ENCODE data around the gene C15orf40.
"Not testable (repeated sequence)": the region's sequence is repeated elsewhere in the genome, so short reads cannot be mapped to it uniquely, and the experiment has no call there.

Gene C15orf40

DNA sequence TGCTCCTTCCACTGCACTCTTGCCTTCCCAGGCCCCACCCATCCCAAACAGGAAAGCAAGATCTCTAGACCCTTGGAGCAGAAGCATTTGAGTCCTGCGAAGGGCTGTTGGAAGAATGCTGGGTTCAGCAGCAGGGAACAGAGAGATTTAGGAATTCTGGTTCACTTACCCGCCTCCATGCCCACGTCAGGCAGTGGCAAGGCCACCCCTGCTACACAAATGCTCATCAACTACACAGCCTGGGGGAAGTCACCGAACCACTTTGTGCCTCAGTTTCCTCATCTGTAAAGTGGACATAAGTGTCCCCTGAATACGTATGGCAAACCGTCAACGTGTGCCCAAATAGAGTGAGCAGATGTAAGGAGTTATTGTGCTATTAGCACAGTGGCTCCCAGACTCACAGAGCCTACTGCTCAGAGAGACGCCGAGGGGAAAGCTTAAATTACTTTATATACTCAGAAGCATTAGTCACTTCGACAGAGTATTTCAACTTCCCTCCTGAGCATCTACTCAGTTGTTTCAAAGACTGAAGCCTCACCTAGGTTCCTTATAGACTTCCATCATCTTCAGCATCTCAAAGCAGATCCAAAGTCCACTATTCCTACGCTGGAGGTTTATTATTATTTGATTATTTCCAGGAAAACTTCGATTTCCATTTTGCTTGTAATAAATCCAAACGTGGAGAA, 59.8 kb downstream of the C15orf40 start:
- FAIRE-seq = no peak

DNA sequence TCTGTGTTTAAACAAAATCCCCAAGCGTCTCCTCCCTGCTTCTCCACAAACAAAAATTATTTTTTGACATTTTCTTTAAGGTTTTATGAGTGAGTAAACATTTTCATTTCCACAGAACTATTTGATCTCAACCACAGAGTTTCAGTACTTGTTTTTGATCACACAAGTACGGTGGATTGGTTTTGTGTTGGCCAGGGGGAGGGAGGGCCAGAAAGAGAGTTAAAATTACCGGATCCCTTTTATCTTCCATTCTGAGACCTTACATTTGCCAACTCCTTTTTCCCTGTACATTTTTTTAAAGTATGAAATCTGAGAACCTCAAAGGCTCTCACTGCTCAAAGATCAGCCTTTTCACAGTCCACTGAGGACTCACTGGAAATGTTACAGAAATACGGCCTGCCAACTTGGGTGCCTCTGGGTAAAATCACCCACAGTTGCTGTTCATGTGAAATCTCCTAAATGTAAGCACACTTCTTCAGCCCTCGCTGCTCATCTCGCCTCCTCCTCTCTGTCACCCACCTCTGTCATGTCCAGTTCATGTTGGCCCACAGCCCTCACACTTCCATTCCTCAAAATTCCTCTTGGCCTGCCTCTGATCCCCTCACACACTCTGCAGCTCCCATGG, 60.6 kb downstream of the C15orf40 start:
- no peak for FAIRE-seq

DNA sequence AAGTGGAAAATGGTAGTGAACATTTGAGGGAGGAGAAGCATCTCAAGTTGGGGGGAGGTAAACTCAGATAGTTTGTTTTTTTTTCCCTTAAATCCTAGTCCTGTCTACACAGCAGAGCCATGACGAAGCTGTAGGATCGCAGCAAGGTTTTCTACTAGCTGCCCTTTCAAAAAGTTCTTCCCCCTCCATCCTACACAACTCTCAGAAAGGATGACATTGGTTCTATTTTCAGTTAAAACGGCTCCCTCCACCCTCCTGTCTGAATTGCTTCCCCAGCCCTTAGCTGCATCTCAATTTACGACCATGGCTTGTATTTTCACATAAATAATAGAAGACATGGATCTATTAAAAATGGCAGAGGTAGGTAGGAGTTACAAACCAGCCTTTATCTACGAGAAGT, 61.1 kb downstream of the C15orf40 start:
- no peak for FAIRE-seq

DNA sequence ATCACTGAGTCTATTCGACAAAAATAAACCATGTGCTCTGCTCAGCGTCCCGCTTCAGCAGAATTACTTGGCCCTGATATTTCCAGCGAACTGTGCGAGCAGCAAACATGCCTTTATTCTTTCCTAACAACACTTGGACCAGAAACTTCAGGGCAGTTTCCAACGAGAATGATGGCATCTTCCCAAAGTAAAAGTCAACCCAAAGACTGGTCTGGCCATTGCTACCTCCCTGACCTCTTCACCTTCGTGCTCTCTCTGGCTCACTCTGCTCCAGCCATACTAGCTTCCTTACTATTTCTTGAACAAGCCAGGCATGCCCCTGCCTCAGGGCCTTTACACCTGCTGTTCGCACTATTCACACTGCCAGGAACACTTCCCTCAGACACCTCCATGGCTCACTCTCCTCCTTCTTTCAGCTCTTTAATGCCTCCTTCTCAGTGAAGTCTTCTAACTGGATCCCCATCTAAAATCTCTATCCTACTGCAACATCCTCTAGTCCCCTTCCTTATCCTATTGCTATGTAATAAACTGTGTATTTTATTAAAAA, 65.2 kb downstream of the C15orf40 start:
- no peak for FAIRE-seq

DNA sequence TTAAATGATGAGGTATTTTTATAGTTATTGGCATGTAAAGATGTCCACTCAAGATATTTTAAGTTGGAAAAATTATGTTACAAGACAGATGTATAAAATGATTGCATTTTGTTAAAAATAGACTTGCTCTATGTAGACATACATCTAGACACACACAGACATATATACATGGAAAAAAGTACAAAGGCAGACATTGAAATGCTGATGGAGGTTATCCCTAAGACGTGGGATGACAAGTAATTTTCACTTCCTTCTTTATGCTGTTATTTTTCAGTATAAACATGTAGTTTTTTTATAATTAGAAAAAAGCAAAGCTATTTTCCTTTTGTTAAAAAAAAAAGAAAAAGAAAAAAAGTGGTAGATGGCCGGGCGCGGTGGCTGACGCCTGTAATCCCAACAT, 66.1 kb downstream of the C15orf40 start:
- no peak for FAIRE-seq

DNA sequence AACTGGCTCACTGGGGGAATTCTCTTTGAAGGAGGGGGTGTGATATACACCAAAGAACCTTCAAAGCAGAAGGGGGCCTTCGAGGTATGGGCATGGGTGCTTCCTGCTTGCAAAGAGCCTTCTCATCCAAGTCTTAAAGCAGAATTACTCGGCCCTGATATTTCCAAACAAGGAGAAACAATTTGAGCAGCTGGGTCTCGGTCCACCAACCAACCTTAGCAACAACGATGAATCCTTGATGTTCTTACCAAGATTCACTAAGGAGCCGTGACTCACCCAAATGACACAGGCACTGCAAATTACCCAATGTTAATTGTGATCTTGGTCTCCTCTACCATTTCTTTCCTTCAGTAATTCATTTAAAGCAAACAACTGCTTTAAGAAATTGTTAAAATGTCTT, 66.6 kb downstream of the C15orf40 start:
- FAIRE-seq = no peak

DNA sequence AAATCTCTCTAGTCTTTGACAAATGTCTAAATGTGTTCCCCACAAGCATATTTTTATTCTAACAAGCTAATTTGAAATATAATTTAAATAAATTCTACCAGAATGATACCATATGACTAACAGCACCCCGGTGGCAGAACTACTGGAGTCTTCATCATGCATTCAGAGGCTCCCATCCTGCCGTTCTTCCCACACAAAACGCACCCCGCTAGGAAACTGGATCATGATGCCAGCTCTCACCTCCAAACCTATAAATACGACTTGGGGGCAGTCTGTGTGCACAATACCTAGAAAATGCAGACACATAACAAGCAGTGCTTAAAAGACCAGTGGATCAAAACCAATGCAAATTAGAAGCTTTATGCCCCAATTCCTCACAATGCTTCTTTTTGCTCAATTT, 67.4 kb downstream of the C15orf40 start:
- no peak for FAIRE-seq

DNA sequence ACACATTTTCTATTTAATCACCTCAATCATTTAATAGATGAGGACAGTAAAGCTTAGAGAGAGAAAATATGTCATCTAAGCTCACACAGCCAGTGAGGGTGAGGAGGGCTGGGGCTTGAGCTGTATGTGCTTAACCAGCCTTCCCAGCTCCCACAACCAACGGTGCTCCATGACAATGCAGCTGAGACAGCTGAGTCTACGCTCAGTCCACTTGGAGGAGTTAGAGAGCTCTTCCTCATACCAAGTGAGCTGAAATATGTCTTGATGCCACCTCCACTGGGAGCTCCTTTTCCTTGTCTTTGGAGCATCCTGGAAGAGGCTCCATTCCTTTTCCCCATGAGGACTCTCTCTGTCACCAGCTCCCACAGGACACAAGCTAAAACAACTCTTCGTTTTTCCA, 68.3 kb downstream of the C15orf40 start:
- no peak for FAIRE-seq

DNA sequence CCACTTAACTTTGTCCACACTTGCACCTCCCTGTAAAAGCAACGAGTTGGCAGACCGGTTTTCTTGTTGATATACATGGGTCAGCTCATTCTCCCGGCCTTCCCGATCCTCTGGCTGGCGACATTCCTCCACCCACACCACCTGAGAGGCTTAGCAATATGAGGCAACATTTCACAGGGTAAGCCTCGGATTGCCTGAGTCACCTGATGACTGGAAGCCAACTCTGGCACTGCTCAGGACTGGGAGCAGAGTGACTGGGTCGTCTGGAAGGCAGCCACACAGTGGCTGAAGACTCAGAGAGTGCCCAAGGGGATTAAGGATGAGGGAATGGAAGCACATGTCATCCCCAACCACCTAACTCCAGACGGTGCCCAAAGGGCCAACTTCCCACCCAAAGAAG, 68.7 kb downstream of the C15orf40 start:
- no peak for FAIRE-seq

DNA sequence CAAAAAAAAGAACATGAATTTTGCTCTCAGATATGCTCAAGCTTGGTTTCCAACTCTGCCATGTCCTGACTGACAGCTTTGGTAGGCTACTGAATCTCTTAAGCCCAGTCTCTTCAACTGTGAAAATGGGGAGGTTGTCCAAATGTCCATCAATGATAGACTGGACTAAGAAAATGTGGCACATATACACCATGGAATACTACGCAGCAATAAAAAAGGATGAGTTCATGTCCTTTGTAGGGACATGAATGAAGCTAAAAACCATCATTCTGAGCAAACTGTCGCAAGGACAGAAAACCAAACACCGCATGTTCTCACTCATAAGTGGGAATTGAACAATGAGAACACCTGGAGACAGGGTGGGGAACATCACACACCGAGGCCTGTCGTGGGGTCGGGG, 71.8 kb downstream of the C15orf40 start:
- not testable (repeated sequence) for FAIRE-seq

Data from colon (tissue), 2 donors.